Middle frontal gyrus (tissue), 1 donor: ENCODE results near the gene PHF8.

Source experiments
- DNase-seq: peaks from one replicate; pipeline ENCODE4 v3.0.0-alpha.2; 2015; ENCODE audit warnings: low spot score; ENCODE audit errors: extremely low spot score

Gene PHF8

GRCh38 chrX:54024350-54024749 is 19.9 kb downstream of the PHF8 start:
- DNase-seq, result no peak

- no peak for DNase-seq
Measured at GRCh38 chrX:54012830-54013500, 31.3 kb downstream of the PHF8 start.

- DNase-seq, result no peak
Measured at GRCh38 chrX:54007682-54008081, 36.6 kb downstream of the PHF8 start.

GRCh38 chrX:53997724-53998123 is 46.5 kb downstream of the PHF8 start:
- DNase-seq, result no peak

GRCh38 chrX:53992589-53992988 is 51.7 kb downstream of the PHF8 start:
- no peak for DNase-seq

GRCh38 chrX:53990171-53990570 is 54.1 kb downstream of the PHF8 start:
- DNase-seq, result no peak

- DNase-seq, result no peak
Measured at GRCh38 chrX:53984895-53985294, 59.4 kb downstream of the PHF8 start.

- DNase-seq, result no peak
Measured at GRCh38 chrX:53974529-53974928, 69.7 kb downstream of the PHF8 start.

GRCh38 chrX:53969540-53969939 is 74.7 kb downstream of the PHF8 start:
- DNase-seq, result no peak

GRCh38 chrX:53950130-53950733 is 94.0 kb downstream of the PHF8 start:
- DNase-seq, result no peak

GRCh38 chrX:53940180-53940579 is 104.1 kb downstream of the PHF8 start:
- DNase-seq, result no peak

GRCh38 chrX:53939127-53939526 is 105.1 kb downstream of the PHF8 start:
- no peak for DNase-seq

- DNase-seq, result no peak
Measured at GRCh38 chrX:53930515-53931380, 113.5 kb downstream of the PHF8 start.

GRCh38 chrX:53926030-53926429 is 118.2 kb downstream of the PHF8 start:
- no peak for DNase-seq

GRCh38 chrX:53918702-53919101 is 125.6 kb downstream of the PHF8 start:
- no peak for DNase-seq

- DNase-seq, result no peak
Measured at GRCh38 chrX:53900623-53901022, 143.7 kb downstream of the PHF8 start.

GRCh38 chrX:53895270-53895669 is 149.0 kb downstream of the PHF8 start:
- no peak for DNase-seq
